Lung microvascular endothelial cell (primary cell): Measurements from ENCODE around the gene MGAT5B. TPM values are rescaled to one million over a fixed set of nuclear protein-coding genes. Genes with fewer than 3 reads are reported as not detected.
A peak's percentile ranks its signal among the peaks of the same experiment; 100 is the strongest.
"Not testable (repeated sequence)": the region's sequence is repeated elsewhere in the genome, so short reads cannot be mapped to it uniquely, and the experiment has no call there.

Experiments used
- DNase-seq, 2 donors: peaks; one replicate each; pipeline versions ENCODE4 v3.0.0 to v3.0.0-alpha.2; 2010; ENCODE audit warnings: low read depth in 2 of 2
- total RNA-seq: library from RNA; depleted of rRNA; stranded (reverse); fragments of >200 nt; gene quantifications from 2 replicates; pipeline ENCODE4 v1.2.1, GENCODE V29; 2014

The MGAT5B gene
- total RNA-seq, 1 donor from 2014 or later: 0.20 TPM

- DNase-seq: no peak
Measured at GRCh38 chr17:76848670-76849069, 19.5 kb upstream of the MGAT5B start.

GRCh38 chr17:76849160-76849559 is 19.0 kb upstream of the MGAT5B start:
- not testable (repeated sequence) for DNase-seq

- DNase-seq: no peak
Measured at GRCh38 chr17:76852843-76853242, 15.4 kb upstream of the MGAT5B start.

- DNase-seq: no peak
Measured at GRCh38 chr17:76855105-76855504, 13.1 kb upstream of the MGAT5B start.

GRCh38 chr17:76862079-76862478 is 6.1 kb upstream of the MGAT5B start:
- DNase-seq: no peak

GRCh38 chr17:76862494-76862893 is 5.7 kb upstream of the MGAT5B start:
- no peak for DNase-seq

GRCh38 chr17:76864024-76864423 is 4.2 kb upstream of the MGAT5B start:
- DNase-seq: no peak

- DNase-seq: no peak
Measured at GRCh38 chr17:76865174-76865573, 3.0 kb upstream of the MGAT5B start.

- DNase-seq: no peak
Measured at GRCh38 chr17:76866203-76866602, 2.0 kb upstream of the MGAT5B start.

- peak in 1 of 2 donors; percentile 57 for DNase-seq
Measured at GRCh38 chr17:76866774-76867577, 1.2 kb upstream of the MGAT5B start.

- DNase-seq: peak in 1 of 2 donors; percentile 54
Measured at GRCh38 chr17:76867578-76868175, 527 bp upstream of the MGAT5B start.

GRCh38 chr17:76868669-76869495 is 678 bp downstream of the MGAT5B start:
- DNase-seq: peak; percentile 6 to 8

GRCh38 chr17:76869496-76870376 is 1.5 kb downstream of the MGAT5B start:
- no peak for DNase-seq

- peak; percentile 12 to 19 for DNase-seq
Measured at GRCh38 chr17:76870377-76870714, 2.1 kb downstream of the MGAT5B start.

GRCh38 chr17:76871668-76872067 is 3.5 kb downstream of the MGAT5B start:
- DNase-seq: no peak

GRCh38 chr17:76872221-76872873 is 4.1 kb downstream of the MGAT5B start:
- DNase-seq: peak in 1 of 2 donors; percentile 84

- DNase-seq: no peak
Measured at GRCh38 chr17:76872874-76873221, 4.6 kb downstream of the MGAT5B start.

- DNase-seq: no peak
Measured at GRCh38 chr17:76873856-76874255, 5.7 kb downstream of the MGAT5B start.

- no peak for DNase-seq
Measured at GRCh38 chr17:76877437-76877836, 9.2 kb downstream of the MGAT5B start.

- no peak for DNase-seq
Measured at GRCh38 chr17:76878568-76878967, 10.4 kb downstream of the MGAT5B start.

- DNase-seq: no peak
Measured at GRCh38 chr17:76879254-76879653, 11.1 kb downstream of the MGAT5B start.
